CD4-positive, alpha-beta T cell treated with Interleukin-6 for 4 hours (primary cell): ENCODE measurements around the gene PIANP.
A peak's percentile ranks its signal among the peaks of the same experiment; 100 is the strongest.

Experiments
- DNase-seq: peaks from one replicate; pipeline ENCODE4 v3.0.0-alpha.2; 2020; ENCODE audit warnings: mixed read lengths

The PIANP gene

GRCh38 chr12:6703631-6704030 lies 3.0 kb upstream of the PIANP start:
- no peak for DNase-seq

GRCh38 chr12:6701078-6701768 lies 608 bp upstream of the PIANP start:
- DNase-seq, result no peak

- DNase-seq, result peak; percentile 35
Observed at GRCh38 chr12:6699989-6700645, 498 bp downstream of the PIANP start.

- DNase-seq, result no peak
Observed at GRCh38 chr12:6699259-6699988, 1.2 kb downstream of the PIANP start.

- DNase-seq, result no peak
Observed at GRCh38 chr12:6698352-6699046, 2.1 kb downstream of the PIANP start.

GRCh38 chr12:6697584-6698351 lies 2.8 kb downstream of the PIANP start:
- peak; percentile 26 for DNase-seq

GRCh38 chr12:6696690-6697583 lies 3.7 kb downstream of the PIANP start:
- DNase-seq, result no peak

- no peak for DNase-seq
Observed at GRCh38 chr12:6695313-6696045, 5.1 kb downstream of the PIANP start.

GRCh38 chr12:6694701-6695100 lies 5.9 kb downstream of the PIANP start:
- DNase-seq, result no peak

GRCh38 chr12:6693832-6694355 lies 6.7 kb downstream of the PIANP start:
- no peak for DNase-seq

- no peak for DNase-seq
Observed at GRCh38 chr12:6692888-6693287, 7.7 kb downstream of the PIANP start.

- no peak for DNase-seq
Observed at GRCh38 chr12:6691473-6691872, 9.1 kb downstream of the PIANP start.

- DNase-seq, result peak; percentile 97
Observed at GRCh38 chr12:6688999-6689882, 11.4 kb downstream of the PIANP start, which contains the start of gene ZNF384. Gene ZNF384, minus strand, starts transcription at chr12:6689375. Its CDS starts 9,855 bp downstream, at chr12:6679520.

- DNase-seq, result peak; percentile 51
Observed at GRCh38 chr12:6688543-6688998, 12.0 kb downstream of the PIANP start.

GRCh38 chr12:6685814-6686213 lies 14.8 kb downstream of the PIANP start:
- DNase-seq, result no peak

GRCh38 chr12:6684609-6685008 lies 16.0 kb downstream of the PIANP start:
- peak; percentile 45 for DNase-seq

- DNase-seq, result no peak
Observed at GRCh38 chr12:6676962-6677361, 23.7 kb downstream of the PIANP start.

GRCh38 chr12:6672143-6672542 lies 28.5 kb downstream of the PIANP start:
- no peak for DNase-seq

GRCh38 chr12:6667559-6668210 lies 32.9 kb downstream of the PIANP start:
- no peak for DNase-seq
